DOHH2 (cell line): Measurements from ENCODE around the gene NECAP2.

Experiments
- H3F3A ChIP-seq: fragments of 200-600 bp; sonication (generic), shearing (Covaris generic); 2 replicates; pipeline ENCODE4 v1.6.0; 2016; ENCODE audit warnings: antibody characterized with exemption, mild to moderate bottlenecking; ENCODE audit not compliant: control insufficient read depth, insufficient read depth
- H3K27ac ChIP-seq: fragments of 200-600 bp; sonication (generic); 2 replicates; pipeline ENCODE4 v1.5.1; 2014; ENCODE audit warnings: low read depth, mild to moderate bottlenecking, low read length, moderate library complexity
- H3K27me3 ChIP-seq: fragments of 200-600 bp; sonication (generic); 2 replicates; pipeline ENCODE4 v1.6.1; 2014; ENCODE audit warnings: mild to moderate bottlenecking, low read length, mixed read lengths; ENCODE audit not compliant: control insufficient read depth
- H3K36me3 ChIP-seq: fragments of 200-600 bp; sonication (generic); 2 replicates; pipeline ENCODE4 v1.6.1; 2014; ENCODE audit warnings: mild to moderate bottlenecking, low read length, moderate library complexity, mixed read lengths; ENCODE audit not compliant: control insufficient read depth
- H3K4me1 ChIP-seq: fragments of 200-600 bp; sonication (generic); 2 replicates; pipeline ENCODE4 v1.6.1; 2014; ENCODE audit warnings: mild to moderate bottlenecking, low read length, mixed read lengths; ENCODE audit not compliant: control insufficient read depth
- H3K4me2 ChIP-seq: fragments of 200-600 bp; sonication (generic); 2 replicates; pipeline ENCODE4 v1.6.0; 2014; ENCODE audit warnings: mild to moderate bottlenecking, low read length, moderate library complexity
- H3K4me3 ChIP-seq: fragments of 200-600 bp; sonication (generic); 2 replicates; pipeline ENCODE4 v1.5.1; 2014; ENCODE audit warnings: mild to moderate bottlenecking, low read length, mixed read lengths
- H3K79me2 ChIP-seq: fragments of 200-600 bp; sonication (generic); 2 replicates; pipeline ENCODE4 v1.6.1; 2014; ENCODE audit warnings: mild to moderate bottlenecking, low read length, mixed read lengths; ENCODE audit not compliant: control insufficient read depth
- H3K9me2 ChIP-seq: fragments of 200-600 bp; sonication (generic); replicated peaks from 2 replicates; pipeline ENCODE4 v1.6.1; 2014; ENCODE audit warnings: mild to moderate bottlenecking, low read length, mixed read lengths; ENCODE audit not compliant: control insufficient read depth
- H3K9me3 ChIP-seq: fragments of 200-600 bp; sonication (generic); 2 replicates; pipeline ENCODE4 v1.6.1; 2014; ENCODE audit warnings: antibody characterized with exemption, low read length, mixed read lengths; ENCODE audit not compliant: control insufficient read depth, insufficient read depth
- H4K20me1 ChIP-seq: fragments of 200-600 bp; sonication (generic); 2 replicates; pipeline ENCODE4 v1.6.0; 2014; ENCODE audit warnings: low read depth, mild to moderate bottlenecking, antibody characterized with exemption, low read length, moderate library complexity; ENCODE audit not compliant: control insufficient read depth, insufficient read depth
- EZH2phosphoT487 ChIP-seq: fragments of 200-600 bp; sonication (generic); IDR thresholded peaks from 2 replicates; pipeline ENCODE4 v1.6.1; 2017; ENCODE audit warnings: borderline replicate concordance, mild to moderate bottlenecking, antibody characterized with exemption, low read length, moderate library complexity, mixed read lengths
- TF ChIP-seq, protein P1 (sequence below): fragments of 200-600 bp; sonication (generic); IDR thresholded peaks from one replicate; pipeline ENCODE4 v1.5.1; 2014; ENCODE audit warnings: antibody characterized with exemption, mild to moderate bottlenecking, low read depth, low read length; ENCODE audit not compliant: poor library complexity, severe bottlenecking

NECAP2 gene

DNA sequence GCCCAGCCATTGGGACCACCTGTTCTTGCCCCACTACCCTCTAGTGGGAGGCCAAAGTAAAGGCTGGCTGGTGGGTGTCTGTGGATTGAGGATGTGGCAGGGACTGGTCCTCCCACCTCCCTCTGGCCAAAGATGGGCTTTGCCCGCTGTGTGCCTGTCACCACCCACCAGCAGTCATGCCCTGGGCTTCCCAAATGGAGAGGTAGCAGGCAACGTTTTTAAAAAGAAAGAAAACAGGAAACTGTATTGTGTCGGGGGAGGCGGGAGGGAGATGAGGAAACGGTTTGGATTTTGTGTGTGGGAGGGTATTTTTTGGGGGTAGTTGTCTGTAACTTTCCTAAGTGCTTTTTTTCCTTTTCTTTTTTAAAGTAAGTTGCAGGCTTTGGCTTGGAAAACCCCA is 43.4 kb upstream of the NECAP2 start:
- TF ChIP-seq, protein P1, sequence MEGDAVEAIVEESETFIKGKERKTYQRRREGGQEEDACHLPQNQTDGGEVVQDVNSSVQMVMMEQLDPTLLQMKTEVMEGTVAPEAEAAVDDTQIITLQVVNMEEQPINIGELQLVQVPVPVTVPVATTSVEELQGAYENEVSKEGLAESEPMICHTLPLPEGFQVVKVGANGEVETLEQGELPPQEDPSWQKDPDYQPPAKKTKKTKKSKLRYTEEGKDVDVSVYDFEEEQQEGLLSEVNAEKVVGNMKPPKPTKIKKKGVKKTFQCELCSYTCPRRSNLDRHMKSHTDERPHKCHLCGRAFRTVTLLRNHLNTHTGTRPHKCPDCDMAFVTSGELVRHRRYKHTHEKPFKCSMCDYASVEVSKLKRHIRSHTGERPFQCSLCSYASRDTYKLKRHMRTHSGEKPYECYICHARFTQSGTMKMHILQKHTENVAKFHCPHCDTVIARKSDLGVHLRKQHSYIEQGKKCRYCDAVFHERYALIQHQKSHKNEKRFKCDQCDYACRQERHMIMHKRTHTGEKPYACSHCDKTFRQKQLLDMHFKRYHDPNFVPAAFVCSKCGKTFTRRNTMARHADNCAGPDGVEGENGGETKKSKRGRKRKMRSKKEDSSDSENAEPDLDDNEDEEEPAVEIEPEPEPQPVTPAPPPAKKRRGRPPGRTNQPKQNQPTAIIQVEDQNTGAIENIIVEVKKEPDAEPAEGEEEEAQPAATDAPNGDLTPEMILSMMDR, result no peak
- no peak for TF ChIP-seq EZH2phosphoT487
- H3K27me3 ChIP-seq, result no peaks in the 10 kb centered on the region
- H3K27ac ChIP-seq, result no peak overlapping the region
- peaks cover 5% of the 10 kb centered on the region; the same call in 1 of the 2 replicates for H3F3A ChIP-seq
- H3K4me2 ChIP-seq, result no peak overlapping the region
- no peaks in the 10 kb centered on the region for H3K9me3 ChIP-seq
- peaks cover 23% of the 10 kb centered on the region for H3K79me2 ChIP-seq
- H3K36me3 ChIP-seq, result peaks cover 59% of the 10 kb centered on the region
- peaks cover 5% of the 10 kb centered on the region; the same call in 1 of the 2 replicates for H4K20me1 ChIP-seq
- H3K9me2 ChIP-seq, result no peaks in the 10 kb centered on the region
- no peaks in the 10 kb centered on the region for H3K4me1 ChIP-seq
- no peak overlapping the region for H3K4me3 ChIP-seq

DNA sequence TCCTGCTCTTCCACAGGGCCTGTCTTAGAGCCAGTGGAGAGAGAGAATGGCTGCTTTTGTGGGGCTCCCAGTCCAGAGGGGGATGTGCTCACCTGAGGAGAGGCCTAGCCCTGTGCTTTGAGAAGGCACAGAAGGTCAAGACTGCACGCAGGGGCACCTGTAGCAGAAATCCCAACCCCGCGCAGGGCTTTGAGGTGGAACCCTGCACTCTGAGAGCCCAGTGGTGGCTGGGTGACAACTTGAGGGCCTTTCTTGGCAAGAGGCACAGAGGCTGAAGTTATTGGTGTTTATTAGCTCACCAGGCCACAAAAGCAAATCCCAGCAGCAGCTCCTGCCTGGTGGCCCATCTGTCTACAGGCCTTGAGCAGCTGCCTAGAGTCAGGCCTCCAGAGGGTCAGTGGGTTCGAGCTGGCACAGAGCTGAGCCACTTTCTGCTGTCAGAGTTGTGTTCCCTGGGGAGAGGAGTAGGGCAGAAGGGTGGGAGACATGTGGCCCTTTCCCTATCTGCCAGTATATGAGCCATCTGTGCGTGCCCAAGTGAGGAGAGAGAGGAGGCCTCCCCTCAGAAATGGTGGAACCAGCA is 42.1 kb upstream of the NECAP2 start:
- Histone ChIP-seq H3K27ac (no peak overlapping the region), H3K4me3 (no peak overlapping the region), H3K9me2 (no peaks in the 10 kb centered on the region), H3K36me3 (peaks cover 46% of the 10 kb centered on the region), H3K27me3 (no peaks in the 10 kb centered on the region), H3F3A (peaks cover 5% of the 10 kb centered on the region; the same call in 1 of the 2 replicates), H3K9me3 (no peaks in the 10 kb centered on the region), H4K20me1 (no peaks in the 10 kb centered on the region), H3K4me1 (no peaks in the 10 kb centered on the region), H3K79me2 (peaks cover 9% of the 10 kb centered on the region), H3K4me2 (no peak overlapping the region)
- TF ChIP-seq, protein P1, result no peak
- no peak for TF ChIP-seq EZH2phosphoT487

DNA sequence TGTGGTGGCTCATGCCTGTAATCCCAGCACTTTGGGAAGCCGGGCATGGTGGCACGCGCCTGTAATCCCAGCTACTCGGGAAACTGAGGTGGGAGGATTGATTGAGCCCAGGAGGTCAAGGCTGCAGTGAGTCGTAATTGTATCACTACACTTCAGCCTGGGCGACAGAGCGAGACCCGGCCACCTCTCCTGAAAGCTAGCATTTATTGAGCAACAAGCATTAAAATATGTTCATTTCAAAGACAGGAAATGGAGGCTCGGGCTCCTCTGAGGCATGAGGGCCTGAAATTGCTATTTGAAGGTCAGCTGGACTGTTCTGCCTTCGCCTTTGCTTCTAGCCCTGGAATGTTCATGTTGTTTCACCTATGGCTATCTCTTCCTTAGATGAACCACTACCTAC is 37.8 kb upstream of the NECAP2 start:
- TF ChIP-seq, protein P1, result no peak
- TF ChIP-seq EZH2phosphoT487, result no peak
- H3K27me3 ChIP-seq, result no peaks in the 10 kb centered on the region
- no peaks in the 10 kb centered on the region for H4K20me1 ChIP-seq
- no peaks in the 10 kb centered on the region for H3K9me2 ChIP-seq
- H3K36me3 ChIP-seq, result peaks cover 8% of the 10 kb centered on the region; the same call in 1 of the 2 replicates
- no peak overlapping the region for H3K4me3 ChIP-seq
- H3K79me2 ChIP-seq, result no peaks in the 10 kb centered on the region
- H3K9me3 ChIP-seq, result no peaks in the 10 kb centered on the region
- H3K27ac ChIP-seq, result no peak overlapping the region
- H3F3A ChIP-seq, result peaks cover 5% of the 10 kb centered on the region; the same call in 1 of the 2 replicates
- H3K4me1 ChIP-seq, result no peaks in the 10 kb centered on the region
- no peak overlapping the region for H3K4me2 ChIP-seq
